Mesenchymal stem cell (in vitro differentiated cells and primary cell): ENCODE measurements around the gene ZFP42.
"Not testable (repeated sequence)": the region's sequence is repeated elsewhere in the genome, so short reads cannot be mapped to it uniquely, and the experiment has no call there.

Source experiments
- DNase-seq: peaks from one replicate; pipeline ENCODE4 v3.0.0-alpha.2; 2013
- H2AFZ ChIP-seq: one replicate; pipeline ENCODE4 v1.6.1; 2013; ENCODE audit warnings: low read depth, mild to moderate bottlenecking, control low read depth, inconsistent platforms, low read length, moderate library complexity
- H2AK5ac ChIP-seq: 2 replicates; pipeline ENCODE4 v1.6.1; 2013; ENCODE audit warnings: low read length, moderate library complexity, mild to moderate bottlenecking, inconsistent platforms; ENCODE audit not compliant: severe bottlenecking
- H2BK120ac ChIP-seq: one replicate; pipeline ENCODE4 v1.6.1; 2013; ENCODE audit warnings: low read depth, mild to moderate bottlenecking, inconsistent platforms, low read length, moderate library complexity
- H2BK12ac ChIP-seq, 2 experiments: one replicate each; pipeline ENCODE4 v1.6.1; 2013; ENCODE audit warnings: inconsistent platforms in 2 of 2, low read length in 2 of 2, mild to moderate bottlenecking in 2 of 2, moderate library complexity in 2 of 2, control low read depth in 1 of 2
- H2BK15ac ChIP-seq: one replicate; pipeline ENCODE4 v1.6.1; 2013; ENCODE audit warnings: mild to moderate bottlenecking, low read depth, inconsistent platforms; ENCODE audit not compliant: poor library complexity, severe bottlenecking
- H2BK5ac ChIP-seq: 2 replicates; pipeline ENCODE4 v1.6.1; 2013; ENCODE audit warnings: low read depth, mild to moderate bottlenecking, low read length, control low read depth, inconsistent platforms; ENCODE audit not compliant: poor library complexity, severe bottlenecking
- H3K14ac ChIP-seq, 2 experiments: one replicate each; pipeline ENCODE4 v1.6.1; 2013; ENCODE audit warnings: inconsistent platforms in 2 of 2, low read length in 2 of 2, control low read depth in 1 of 2, mild to moderate bottlenecking in 1 of 2, moderate library complexity in 1 of 2
- H3K18ac ChIP-seq, 2 experiments: one replicate each; pipeline ENCODE4 v1.6.1; 2013; ENCODE audit warnings: inconsistent platforms in 2 of 2, low read length in 2 of 2, control low read depth in 1 of 2, low read depth in 1 of 2, mild to moderate bottlenecking in 1 of 2
- H3K23ac ChIP-seq, 2 experiments: one replicate each; pipeline ENCODE4 v1.6.1; 2013; ENCODE audit warnings: inconsistent platforms in 2 of 2, low read length in 2 of 2, mild to moderate bottlenecking in 2 of 2, moderate library complexity in 2 of 2, control low read depth in 1 of 2
- H3K27ac ChIP-seq: 2 replicates; pipeline ENCODE4 v1.5.1; 2013; ENCODE audit warnings: mild to moderate bottlenecking, moderate library complexity, low read length, control low read depth, inconsistent platforms; ENCODE audit not compliant: poor library complexity, severe bottlenecking
- H3K27me3 ChIP-seq, 2 experiments: 2 replicates each; pipeline versions ENCODE4 v1.6.1 to v1.7.0; 2013; ENCODE audit warnings: low read length in 2 of 2, mild to moderate bottlenecking in 2 of 2, moderate library complexity in 2 of 2, control low read depth in 1 of 2, inconsistent platforms in 1 of 2; ENCODE audit not compliant: control insufficient read depth in 1 of 2, insufficient read depth in 1 of 2
- H3K36me3 ChIP-seq, 2 experiments: 2 replicates each; pipeline versions ENCODE4 v1.6.1 to v1.7.0; 2013; ENCODE audit warnings: low read length in 2 of 2, control low read depth in 1 of 2, inconsistent platforms in 1 of 2, low read depth in 1 of 2, mild to moderate bottlenecking in 1 of 2; ENCODE audit not compliant: insufficient read depth in 2 of 2, control insufficient read depth in 1 of 2
- H3K4ac ChIP-seq, 2 experiments: one replicate each; pipeline ENCODE4 v1.6.1; 2013; ENCODE audit warnings: inconsistent platforms in 2 of 2, low read length in 2 of 2, mild to moderate bottlenecking in 2 of 2, moderate library complexity in 2 of 2, control low read depth in 1 of 2, low read depth in 1 of 2
- H3K4me1 ChIP-seq: 2 replicates; pipeline ENCODE4 v1.6.1; 2013; ENCODE audit warnings: low read depth, low read length, control low read depth; ENCODE audit not compliant: control insufficient read depth, insufficient read depth
- H3K4me2 ChIP-seq: 2 replicates; pipeline ENCODE4 v1.6.1; 2013; ENCODE audit warnings: low read length, mild to moderate bottlenecking, inconsistent platforms; ENCODE audit not compliant: poor library complexity, severe bottlenecking
- H3K4me3 ChIP-seq, 2 experiments: 2 replicates each; pipeline versions ENCODE4 v1.5.1 to v1.7.0; 2013; ENCODE audit warnings: low read length in 2 of 2, mild to moderate bottlenecking in 2 of 2, control low read depth in 1 of 2, low read depth in 1 of 2; ENCODE audit not compliant: insufficient read depth in 1 of 2
- H3K79me1 ChIP-seq: replicated peaks from 2 replicates; pipeline ENCODE4 v1.6.1; 2013; ENCODE audit warnings: mild to moderate bottlenecking, control low read depth, low read length, inconsistent platforms; ENCODE audit not compliant: poor library complexity, severe bottlenecking
- H3K9ac ChIP-seq: 2 replicates; pipeline ENCODE4 v1.7.0; 2013; ENCODE audit warnings: mild to moderate bottlenecking, low read length, moderate library complexity
- H3K9me3 ChIP-seq: 2 replicates; pipeline ENCODE4 v1.7.0; 2013; ENCODE audit warnings: mild to moderate bottlenecking, low read length; ENCODE audit not compliant: control insufficient read depth
- H4K8ac ChIP-seq: one replicate; pipeline ENCODE4 v1.6.1; 2013; ENCODE audit warnings: inconsistent platforms, mild to moderate bottlenecking, low read length, moderate library complexity
- H4K91ac ChIP-seq: one replicate; pipeline ENCODE4 v1.6.1; 2013; ENCODE audit warnings: mild to moderate bottlenecking, low read length, inconsistent platforms
- WGBS: methylation state at CpG from one replicate; pipeline ENCODE4 v1.1.7; 2013; ENCODE audit warnings: mixed read lengths; 5-methylcytosine and 5-hydroxymethylcytosine counted together

Gene ZFP42

GRCh38 chr4:188043154-188043553 is 47.6 kb downstream of the ZFP42 start:
- 95% methylated on average over 5 of the region's 5 CpGs for WGBS
- Histone ChIP-seq H3K23ac (no peak overlapping the region), H2BK5ac (no peak overlapping the region), H3K27me3 (no peaks in the 10 kb centered on the region), H3K4me2 (no peak overlapping the region), H2BK12ac (no peak overlapping the region), H3K27ac (no peak overlapping the region), H4K8ac (no peak overlapping the region), H2BK15ac (no peak overlapping the region), H2BK120ac (no peak overlapping the region), H3K9me3 (no peaks in the 10 kb centered on the region), H3K4me3 (no peak overlapping the region), H4K91ac (no peak overlapping the region), H2AFZ (no peak overlapping the region), H3K18ac (no peak overlapping the region), H3K4ac (no peak overlapping the region), H3K9ac (no peak overlapping the region), H3K4me1 (no peaks in the 10 kb centered on the region), H3K79me1 (no peaks in the 10 kb centered on the region), H2AK5ac (no peak overlapping the region), H3K36me3 (no peaks in the 10 kb centered on the region), H3K14ac (no peak overlapping the region)
- DNase-seq = no peak

GRCh38 chr4:188045461-188045860 is 49.9 kb downstream of the ZFP42 start:
- H2BK120ac ChIP-seq, H3K4me3 ChIP-seq, H3K27ac ChIP-seq, H3K4me2 ChIP-seq, H3K27me3 ChIP-seq, H3K9me3 ChIP-seq, H3K4ac ChIP-seq, H3K36me3 ChIP-seq, H4K8ac ChIP-seq, H2BK5ac ChIP-seq, H3K79me1 ChIP-seq, H2AK5ac ChIP-seq, H3K9ac ChIP-seq, H3K18ac ChIP-seq, H4K91ac ChIP-seq, H3K23ac ChIP-seq, DNase-seq, H2BK12ac ChIP-seq, H3K4me1 ChIP-seq, H2AFZ ChIP-seq, H3K14ac ChIP-seq, H2BK15ac ChIP-seq: not testable (repeated sequence)
- 97% methylated on average over 10 of the region's 10 CpGs for WGBS

GRCh38 chr4:188046657-188047056 is 51.1 kb downstream of the ZFP42 start:
- Histone ChIP-seq H2AK5ac (no peak overlapping the region), H2AFZ (no peak overlapping the region), H3K18ac (no peak overlapping the region), H3K79me1 (no peaks in the 10 kb centered on the region), H3K23ac (no peak overlapping the region), H3K4ac (no peak overlapping the region), H3K14ac (no peak overlapping the region), H3K9ac (no peak overlapping the region), H3K4me3 (no peak overlapping the region), H3K9me3 (no peaks in the 10 kb centered on the region), H2BK120ac (no peak overlapping the region), H3K27ac (no peak overlapping the region), H4K8ac (no peak overlapping the region), H3K4me1 (peaks cover 2% of the 10 kb centered on the region), H4K91ac (no peak overlapping the region), H2BK15ac (no peak overlapping the region), H2BK12ac (no peak overlapping the region), H3K27me3 (no peaks in the 10 kb centered on the region), H3K4me2 (no peak overlapping the region), H3K36me3 (no peaks in the 10 kb centered on the region), H2BK5ac (no peak overlapping the region)
- WGBS = 78% methylated on average over 1 of the region's 3 CpGs
- no peak for DNase-seq

- no peak overlapping the region for H2BK5ac ChIP-seq
Observed at GRCh38 chr4:188053302-188053701, 57.7 kb downstream of the ZFP42 start.

More at GRCh38 chr4:188053302-188053701, 57.7 kb downstream of the ZFP42 start:
- Histone ChIP-seq H3K27me3 (no peaks in the 10 kb centered on the region), H2BK15ac (no peak overlapping the region), H3K36me3 (no peaks in the 10 kb centered on the region), H3K79me1 (no peaks in the 10 kb centered on the region), H3K4me1 (peaks cover 2% of the 10 kb centered on the region), H3K4me3 (no peak overlapping the region), H4K8ac (no peak overlapping the region), H2BK120ac (no peak overlapping the region), H4K91ac (no peak overlapping the region), H3K4me2 (no peak overlapping the region), H3K9me3 (no peaks in the 10 kb centered on the region), H3K27ac (no peak overlapping the region), H2AFZ (no peak overlapping the region), H3K14ac (no peak overlapping the region), H3K18ac (no peak overlapping the region), H2BK12ac (no peak overlapping the region), H3K9ac (no peak overlapping the region), H3K4ac (no peak overlapping the region), H3K23ac (no peak overlapping the region), H2AK5ac (no peak overlapping the region)
- DNase-seq = no peak
- WGBS = 89% methylated on average over 9 of the region's 9 CpGs
